ENCODE measurements around the gene SESN1.

SESN1 gene

DNA sequence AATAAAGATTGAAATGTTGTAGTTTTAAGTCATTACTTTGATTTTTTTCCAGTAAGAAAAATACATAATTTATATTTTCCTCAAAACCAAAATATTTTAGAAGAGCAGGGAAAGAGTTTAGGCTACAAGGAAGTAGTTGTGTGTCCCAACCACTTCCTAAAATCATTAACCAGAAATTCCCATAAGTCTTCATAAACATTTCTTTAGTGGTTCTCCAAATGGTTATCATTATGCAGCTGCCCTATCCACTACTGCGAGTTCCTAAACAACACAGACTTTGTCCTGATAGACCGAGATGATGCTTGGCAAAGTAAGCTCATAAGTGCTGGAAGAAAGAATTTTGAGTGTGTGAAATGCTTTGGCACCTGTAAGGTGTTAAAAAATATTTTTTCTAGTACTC is 152.8 kb downstream of the SESN1 start:
- no peak for DNase-seq (ENCODE audit: low read depth in 1 of 2, low spot score in 1 of 2)

DNA sequence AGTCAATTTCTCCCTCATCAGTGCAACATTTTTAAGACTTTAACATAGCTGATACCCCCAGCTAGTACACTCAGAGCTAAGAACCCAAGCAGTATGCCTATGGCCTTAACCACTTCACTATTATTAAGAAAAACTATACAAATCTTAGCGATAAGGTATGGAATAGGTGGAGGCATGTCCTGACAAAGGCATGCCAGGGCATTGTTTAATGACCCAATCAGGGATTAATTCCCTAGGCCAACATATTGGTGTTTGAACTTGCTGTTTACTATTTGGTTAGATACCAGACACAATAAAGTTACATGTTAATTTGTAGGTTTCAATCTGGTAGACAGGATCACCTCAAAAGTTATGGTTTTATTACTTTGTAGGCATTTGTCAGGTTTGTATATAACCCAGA is 153.4 kb downstream of the SESN1 start:
- no peak for DNase-seq (ENCODE audit: low read depth in 1 of 2, low spot score in 1 of 2)

DNA sequence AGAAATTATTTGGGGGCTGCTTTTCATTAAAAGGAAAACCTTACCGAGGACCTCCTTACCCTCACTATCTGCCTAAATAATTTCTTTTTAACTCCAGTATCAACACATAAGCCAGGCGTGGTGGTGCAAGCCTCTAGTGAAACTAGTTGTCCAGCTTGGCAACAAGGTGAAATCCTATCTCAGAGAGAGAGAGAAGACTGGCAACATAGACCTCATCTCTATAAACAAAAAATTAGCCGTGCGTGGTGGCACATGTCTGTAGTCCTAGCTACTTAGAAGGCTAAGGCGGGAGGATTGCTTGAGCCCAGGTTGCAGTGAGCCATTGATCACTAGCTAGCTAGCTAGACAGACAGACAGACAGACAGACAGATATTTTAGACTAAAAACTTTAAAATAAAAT is 153.9 kb downstream of the SESN1 start:
- DNase-seq (ENCODE audit: low read depth in 1 of 2, low spot score in 1 of 2), result no peak

DNA sequence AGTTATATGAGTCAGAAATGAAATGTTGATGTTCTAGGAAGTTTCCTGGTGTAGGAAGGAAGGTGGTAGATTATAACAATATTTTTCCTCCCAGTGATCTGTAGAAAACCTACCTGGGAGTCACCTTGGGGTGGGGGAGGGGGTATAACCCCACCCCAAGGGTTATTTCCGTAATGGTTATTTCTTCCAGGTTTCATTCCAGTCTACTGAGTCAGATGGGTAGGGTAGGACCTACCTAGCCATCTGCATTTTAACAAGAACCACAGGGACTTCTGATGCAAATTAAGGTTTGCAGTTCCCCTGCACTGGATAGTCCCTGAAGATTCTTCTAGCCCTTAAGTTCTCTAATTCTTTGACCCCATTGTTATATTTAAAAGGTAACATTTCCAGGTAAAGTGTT is 157.5 kb downstream of the SESN1 start:
- DNase-seq (ENCODE audit: low read depth in 1 of 2, low spot score in 1 of 2), result no peak
